Measurements from ENCODE around the gene MCC.
A peak's percentile ranks its signal among the peaks of the same experiment; 100 is the strongest.
"Not testable (repeated sequence)": the region's sequence is repeated elsewhere in the genome, so short reads cannot be mapped to it uniquely, and the experiment has no call there.

The MCC gene

DNA sequence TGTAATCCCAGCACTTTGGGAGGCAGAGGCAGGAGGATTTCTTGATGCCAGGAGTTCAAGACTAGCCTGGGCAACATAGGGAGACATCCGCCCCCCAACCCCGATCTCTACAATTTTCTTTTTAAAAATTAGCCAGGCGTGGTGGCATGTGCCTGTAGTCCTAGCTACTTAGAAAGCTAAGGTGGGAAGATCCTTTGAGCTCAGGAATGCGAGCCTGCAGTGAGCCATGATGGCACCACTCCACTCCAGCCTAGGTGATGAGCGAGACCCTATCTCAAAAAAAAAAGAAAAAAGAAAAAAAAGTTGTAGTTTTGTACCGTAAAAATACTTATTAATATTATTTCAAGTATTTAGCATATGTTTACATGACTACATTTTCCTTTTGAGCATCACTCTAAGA lies 82.7 kb downstream of the MCC start:
- no peak for DNase-seq

GRCh38 chr5:113404269-113404668 lies 84.0 kb downstream of the MCC start:
- DNase-seq = no peak

GRCh38 chr5:113397986-113398385 lies 90.3 kb downstream of the MCC start:
- DNase-seq = not testable (repeated sequence)

- no peak for DNase-seq
These were observed 91.2 kb downstream of the MCC start for GRCh38 chr5:113397046-113397445.

- no peak for DNase-seq
These were observed 93.6 kb downstream of the MCC start for GRCh38 chr5:113394658-113395057.

GRCh38 chr5:113390224-113390623 lies 98.0 kb downstream of the MCC start:
- no peak for DNase-seq

GRCh38 chr5:113389116-113389515 lies 99.1 kb downstream of the MCC start:
- DNase-seq = no peak

- DNase-seq = no peak
These were observed 100.4 kb downstream of the MCC start for GRCh38 chr5:113387844-113388243.

DNA sequence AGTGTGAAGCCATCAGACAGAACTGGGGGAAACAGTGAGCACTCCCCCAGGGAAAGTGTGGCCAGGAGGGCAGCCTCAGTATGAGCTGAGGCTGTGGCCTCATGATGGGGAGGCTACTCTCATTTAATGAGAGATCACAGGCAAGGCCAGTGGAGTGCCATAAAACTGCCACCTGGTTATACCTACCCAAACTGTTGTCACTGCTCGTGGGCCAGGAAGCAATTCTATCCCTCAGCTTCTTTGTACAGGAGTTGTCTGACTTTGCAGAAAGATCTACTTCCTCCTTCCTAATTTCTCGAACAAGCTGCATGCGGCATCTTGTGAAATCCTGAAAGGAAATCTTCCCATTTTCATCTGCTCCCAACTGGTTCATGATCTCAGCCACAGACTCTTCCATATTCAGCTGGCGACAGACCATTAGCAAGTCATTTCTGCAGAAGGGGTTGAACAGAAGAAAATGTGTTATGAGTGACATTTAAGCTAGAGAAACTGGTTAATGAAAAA lies 103.4 kb downstream of the MCC start:
- DNase-seq = no peak

- no peak for DNase-seq
These were observed 105.5 kb downstream of the MCC start for GRCh38 chr5:113382731-113383130.

- DNase-seq = no peak
These were observed 106.5 kb downstream of the MCC start for GRCh38 chr5:113381791-113382190.

DNA sequence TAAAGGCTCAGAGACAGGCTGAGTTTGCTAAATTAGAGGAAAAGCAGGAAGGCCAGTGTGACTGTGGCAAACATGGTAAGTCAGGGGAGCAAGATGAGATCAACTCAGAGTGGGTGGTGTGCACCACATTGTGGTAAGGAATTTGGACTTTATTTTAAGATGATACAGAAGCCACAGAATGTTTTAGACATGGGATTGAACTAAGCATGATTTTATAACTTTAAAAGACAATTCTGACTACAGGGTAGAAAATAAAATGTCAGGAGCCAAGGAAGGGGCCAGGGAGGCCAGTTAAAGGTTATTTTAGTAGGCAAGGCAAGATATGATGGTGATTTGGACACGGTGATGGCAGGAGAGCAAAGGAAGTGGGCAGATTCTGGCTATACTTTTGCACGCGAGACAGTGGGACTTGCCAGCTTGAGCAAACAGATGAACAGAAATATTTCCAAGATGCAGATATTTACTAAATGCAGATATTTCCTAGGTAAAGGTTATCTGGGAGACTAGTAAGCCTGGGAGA lies 107.4 kb downstream of the MCC start:
- no peak for DNase-seq

- DNase-seq = no peak
These were observed 108.1 kb downstream of the MCC start for GRCh38 chr5:113379936-113380806.

DNA sequence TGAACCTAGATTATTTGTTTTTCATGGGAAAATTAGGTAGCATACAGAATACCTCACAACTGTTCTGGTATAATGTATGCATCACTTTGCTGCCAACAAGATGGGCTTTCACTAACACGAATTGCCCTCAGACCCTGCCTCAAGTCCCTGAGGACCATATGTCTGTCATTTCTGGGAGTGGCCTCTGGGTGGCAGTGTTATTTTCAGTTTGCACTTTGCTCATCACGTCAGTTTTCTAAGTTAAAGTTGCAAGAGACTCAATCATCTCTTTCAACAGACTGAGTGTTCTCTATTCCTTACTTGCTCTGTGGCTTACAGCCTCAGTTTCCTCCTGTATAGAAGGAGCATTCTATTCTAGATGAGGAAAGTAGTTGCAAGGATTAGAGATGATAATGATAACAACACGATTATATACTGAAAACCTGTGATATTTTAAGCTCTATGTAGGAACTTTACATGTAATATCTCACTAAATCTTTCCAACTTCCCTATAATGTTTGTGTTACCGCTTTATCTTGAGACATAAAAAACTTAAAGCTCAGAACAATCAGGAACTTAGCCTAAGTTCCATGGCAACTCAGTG lies 109.2 kb downstream of the MCC start:
- DNase-seq = peak; percentile 78

DNA sequence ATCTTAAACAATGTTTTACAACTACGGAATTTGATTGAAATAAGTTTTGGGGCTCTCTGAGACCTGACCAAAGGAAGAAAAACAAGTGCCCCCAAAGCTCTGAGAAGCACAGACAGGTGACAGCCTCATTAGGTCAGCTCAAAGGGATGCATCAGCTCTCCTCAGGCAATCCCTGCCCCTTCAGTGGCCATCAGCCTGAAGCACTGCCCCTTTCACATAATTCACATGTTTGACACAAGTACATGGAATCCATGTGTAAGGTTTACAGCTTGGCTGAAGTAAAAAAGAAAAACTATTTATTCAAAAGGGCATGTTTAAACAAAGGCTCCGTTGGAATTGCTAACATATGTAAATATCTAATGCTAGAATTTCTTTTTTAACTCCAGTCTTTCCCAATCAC lies 109.7 kb downstream of the MCC start:
- no peak for DNase-seq

DNA sequence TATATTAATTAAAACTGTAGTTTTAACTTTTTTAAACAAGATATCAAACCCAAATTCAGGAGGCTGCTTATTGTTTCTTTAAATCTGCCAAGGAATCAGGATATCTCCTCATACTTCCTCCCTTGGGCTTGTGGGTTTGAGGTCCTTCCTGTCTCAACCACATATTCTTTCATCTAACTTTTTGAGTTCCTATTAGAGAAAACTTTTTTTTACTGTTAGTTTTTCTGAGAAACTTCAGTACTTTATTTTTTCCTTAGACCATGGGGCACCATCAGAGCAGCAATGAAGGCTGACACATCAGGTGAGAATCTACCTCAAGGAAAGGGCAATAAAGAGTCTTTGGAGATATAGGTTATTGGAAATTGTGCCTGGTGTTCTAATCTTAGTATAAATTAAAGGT lies 110.2 kb downstream of the MCC start:
- DNase-seq = no peak

DNA sequence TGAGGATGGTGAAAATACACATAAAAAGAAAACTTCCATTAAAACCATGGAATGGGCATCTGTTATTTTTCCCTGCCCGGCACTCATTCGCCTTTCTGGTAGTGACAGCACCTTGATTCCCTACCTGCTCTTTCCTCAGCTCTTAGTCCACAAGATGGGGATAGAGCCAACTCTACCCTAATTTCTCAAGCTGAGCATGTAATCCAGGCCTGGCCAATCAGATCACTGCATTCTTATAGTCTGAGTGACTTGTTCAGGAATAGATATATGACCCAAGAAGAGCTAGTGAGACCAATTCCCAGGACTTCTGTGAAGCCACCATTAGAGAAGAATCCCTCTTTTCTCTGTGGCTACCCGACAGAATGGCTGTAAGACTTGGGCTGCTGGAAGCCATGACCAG lies 111.6 kb downstream of the MCC start:
- peak; percentile 16 for DNase-seq

- no peak for DNase-seq
These were observed 112.7 kb downstream of the MCC start for GRCh38 chr5:113375480-113376060.

DNA sequence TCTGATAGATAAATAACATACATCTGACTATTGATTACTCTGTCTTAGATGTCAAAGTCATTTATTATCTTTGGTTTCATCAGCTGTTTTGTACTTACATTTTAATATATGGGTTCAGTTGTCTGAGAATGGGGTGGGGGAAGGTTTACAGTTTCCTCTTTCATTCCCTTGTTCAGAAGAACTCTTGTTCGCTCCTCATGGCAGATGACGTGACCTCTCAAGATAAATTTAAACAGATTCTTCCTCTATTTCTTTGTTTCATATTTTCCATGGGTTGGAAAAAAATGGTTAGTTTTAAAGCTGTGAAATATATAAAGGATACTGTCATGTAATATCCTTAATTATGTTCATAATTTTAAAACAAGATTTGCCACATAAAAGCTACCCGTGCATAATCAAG lies 114.8 kb downstream of the MCC start:
- no peak for DNase-seq

GRCh38 chr5:113371721-113372196 lies 116.5 kb downstream of the MCC start:
- DNase-seq = no peak

DNA sequence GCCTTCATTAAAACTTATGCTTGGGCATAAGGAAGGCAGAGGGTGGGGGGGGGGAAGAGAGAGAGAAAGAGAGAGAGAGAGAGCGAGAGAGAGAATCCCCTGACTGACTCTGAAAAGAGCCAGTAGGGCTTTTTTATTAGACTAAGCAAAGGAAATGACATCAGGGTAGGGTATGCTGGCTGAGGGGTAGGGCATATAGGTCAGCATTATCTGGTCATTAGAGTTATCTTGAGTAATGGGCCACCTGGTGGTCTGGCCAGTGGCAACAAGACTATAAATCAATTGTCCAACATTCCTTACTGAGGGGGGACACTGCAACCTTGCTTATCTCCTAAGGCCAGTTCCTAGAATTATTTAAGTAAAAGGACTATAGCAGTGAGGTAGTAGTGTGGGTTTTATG lies 120.7 kb downstream of the MCC start:
- DNase-seq = no peak

GRCh38 chr5:113364466-113364865 lies 123.8 kb downstream of the MCC start:
- no peak for DNase-seq

DNA sequence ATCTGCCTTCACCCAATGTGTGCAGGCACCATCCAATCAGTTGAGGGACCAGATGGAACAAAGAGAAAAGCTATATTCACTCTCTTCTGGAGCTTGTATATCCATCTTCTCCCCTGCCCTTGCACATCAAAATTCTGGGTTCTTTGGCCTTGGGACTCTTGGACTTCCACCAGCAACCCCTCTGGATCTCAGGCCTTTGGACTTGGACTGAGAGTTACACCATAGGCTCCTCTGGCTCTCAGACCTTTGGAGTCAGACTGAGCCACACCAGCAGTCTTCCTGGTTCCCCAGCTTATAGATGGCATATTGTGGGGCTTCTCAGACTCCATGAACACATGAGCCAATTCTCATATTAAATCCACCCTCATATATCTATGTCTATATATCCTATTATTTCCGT lies 126.6 kb downstream of the MCC start:
- DNase-seq = no peak

- no peak for DNase-seq
These were observed 128.8 kb downstream of the MCC start for GRCh38 chr5:113359419-113359818.

Measured in RPMI8226 (cell line).